HCT116 (cell line): ENCODE measurements around the gene ACSF2.
"Not testable (repeated sequence)": the region's sequence is repeated elsewhere in the genome, so short reads cannot be mapped to it uniquely, and the experiment has no call there.

Experiments
- ATF3 ChIP-seq: IDR thresholded peaks from 2 replicates; pipeline ENCODE4 v1.6.1; 2012
- CBX3 ChIP-seq: IDR thresholded peaks from 2 replicates; pipeline ENCODE4 v1.6.1; 2012; ENCODE audit warnings: low read depth
- EZH2 ChIP-seq: fragments of 200-600 bp; sonication (generic); IDR thresholded peaks from 2 replicates; pipeline ENCODE4 v1.6.1; 2017; ENCODE audit warnings: antibody characterized with exemption, mixed run types
- EZH2phosphoT487 ChIP-seq: fragments of 200-600 bp; IDR thresholded peaks from 2 replicates; pipeline ENCODE4 v1.6.1; 2018; ENCODE audit warnings: antibody characterized with exemption, borderline replicate concordance
- JUND ChIP-seq: IDR thresholded peaks from 2 replicates; pipeline ENCODE4 v1.6.1; 2012
- POLR2A ChIP-seq: IDR thresholded peaks from 2 replicates; pipeline ENCODE4 v1.7.0; 2011; ENCODE audit warnings: borderline replicate concordance; ENCODE audit not compliant: insufficient read depth, insufficient read length; ENCODE audit errors: extremely low read depth
- SRF ChIP-seq: IDR thresholded peaks from 2 replicates; pipeline ENCODE4 v1.6.1; 2012; ENCODE audit warnings: low read depth
- TF ChIP-seq, protein P1 (sequence below), 3 experiments: fragments of 200-600 bp in 1 of 3; sonication (generic) in 1 of 3; IDR thresholded peaks in 2 of 3; conservative IDR thresholded peaks in 1 of 3; 2 replicates each; pipeline ENCODE4 v1.5.1; 2012 to 2017; ENCODE audit warnings: low read depth in 2 of 3, low read length in 2 of 3, antibody characterized with exemption in 1 of 3, borderline replicate concordance in 1 of 3, control low read depth in 1 of 3, mild to moderate bottlenecking in 1 of 3, mixed read lengths in 1 of 3, mixed run types in 1 of 3, moderate library complexity in 1 of 3; ENCODE audit not compliant: insufficient read depth in 1 of 3

DNA sequence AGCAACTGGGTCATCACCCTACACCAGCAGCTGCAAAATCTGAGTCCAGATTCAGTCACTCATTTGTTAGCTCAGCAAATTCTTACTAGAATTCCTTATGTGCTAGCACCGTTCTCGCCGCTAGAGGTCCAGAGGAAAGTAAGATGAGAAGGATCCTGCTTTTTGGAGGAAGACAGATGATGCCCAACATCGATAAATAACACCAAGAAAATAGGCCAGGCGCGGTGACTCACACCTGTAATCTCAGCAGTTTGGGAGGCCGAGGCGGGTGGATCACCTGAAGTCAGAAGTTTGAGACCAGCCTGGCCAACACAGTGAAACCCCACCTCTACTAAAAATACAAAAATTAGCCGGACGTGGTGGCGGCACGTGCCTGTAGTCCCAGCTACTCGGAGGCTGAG is 46.7 kb downstream of the ACSF2 start:
- TF ChIP-seq, protein P1, sequence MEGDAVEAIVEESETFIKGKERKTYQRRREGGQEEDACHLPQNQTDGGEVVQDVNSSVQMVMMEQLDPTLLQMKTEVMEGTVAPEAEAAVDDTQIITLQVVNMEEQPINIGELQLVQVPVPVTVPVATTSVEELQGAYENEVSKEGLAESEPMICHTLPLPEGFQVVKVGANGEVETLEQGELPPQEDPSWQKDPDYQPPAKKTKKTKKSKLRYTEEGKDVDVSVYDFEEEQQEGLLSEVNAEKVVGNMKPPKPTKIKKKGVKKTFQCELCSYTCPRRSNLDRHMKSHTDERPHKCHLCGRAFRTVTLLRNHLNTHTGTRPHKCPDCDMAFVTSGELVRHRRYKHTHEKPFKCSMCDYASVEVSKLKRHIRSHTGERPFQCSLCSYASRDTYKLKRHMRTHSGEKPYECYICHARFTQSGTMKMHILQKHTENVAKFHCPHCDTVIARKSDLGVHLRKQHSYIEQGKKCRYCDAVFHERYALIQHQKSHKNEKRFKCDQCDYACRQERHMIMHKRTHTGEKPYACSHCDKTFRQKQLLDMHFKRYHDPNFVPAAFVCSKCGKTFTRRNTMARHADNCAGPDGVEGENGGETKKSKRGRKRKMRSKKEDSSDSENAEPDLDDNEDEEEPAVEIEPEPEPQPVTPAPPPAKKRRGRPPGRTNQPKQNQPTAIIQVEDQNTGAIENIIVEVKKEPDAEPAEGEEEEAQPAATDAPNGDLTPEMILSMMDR (IDR thresholded peaks at IDR 0.05 in 2 of 3, conservative IDR thresholded peaks at IDR 0.05 in 1 of 3; ENCODE audit: borderline replicate concordance in 1 of 3, insufficient read depth in 1 of 3, low read depth in 2 of 3, low read length in 2 of 3), result 0 out of 6 replicates have a peak, but pooled peaks of 1 of the 3 experiments have one; percentile 15
- not testable (repeated sequence) for TF ChIP-seq ATF3, JUND, POLR2A, CBX3, SRF, EZH2, EZH2phosphoT487
